ENCODE data around the gene TMEM229A.
"Not testable (repeated sequence)": the region's sequence is repeated elsewhere in the genome, so short reads cannot be mapped to it uniquely, and the experiment has no call there.

Gene TMEM229A

GRCh38 chr7:124042826-124043225 is 10.0 kb upstream of the TMEM229A start:
- TF ChIP-seq, protein P1, sequence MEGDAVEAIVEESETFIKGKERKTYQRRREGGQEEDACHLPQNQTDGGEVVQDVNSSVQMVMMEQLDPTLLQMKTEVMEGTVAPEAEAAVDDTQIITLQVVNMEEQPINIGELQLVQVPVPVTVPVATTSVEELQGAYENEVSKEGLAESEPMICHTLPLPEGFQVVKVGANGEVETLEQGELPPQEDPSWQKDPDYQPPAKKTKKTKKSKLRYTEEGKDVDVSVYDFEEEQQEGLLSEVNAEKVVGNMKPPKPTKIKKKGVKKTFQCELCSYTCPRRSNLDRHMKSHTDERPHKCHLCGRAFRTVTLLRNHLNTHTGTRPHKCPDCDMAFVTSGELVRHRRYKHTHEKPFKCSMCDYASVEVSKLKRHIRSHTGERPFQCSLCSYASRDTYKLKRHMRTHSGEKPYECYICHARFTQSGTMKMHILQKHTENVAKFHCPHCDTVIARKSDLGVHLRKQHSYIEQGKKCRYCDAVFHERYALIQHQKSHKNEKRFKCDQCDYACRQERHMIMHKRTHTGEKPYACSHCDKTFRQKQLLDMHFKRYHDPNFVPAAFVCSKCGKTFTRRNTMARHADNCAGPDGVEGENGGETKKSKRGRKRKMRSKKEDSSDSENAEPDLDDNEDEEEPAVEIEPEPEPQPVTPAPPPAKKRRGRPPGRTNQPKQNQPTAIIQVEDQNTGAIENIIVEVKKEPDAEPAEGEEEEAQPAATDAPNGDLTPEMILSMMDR (IDR thresholded peaks at IDR 0.05), result no peak
- Histone ChIP-seq H3K79me2 (no peaks in the 10 kb centered on the region), H3K9me3 (ENCODE audit: control insufficient read depth, low read length) (no peaks in the 10 kb centered on the region), H3K9ac (no peak overlapping the region), H3K27ac (no peak overlapping the region), H3K4me3 (ENCODE audit: low read depth, low read length) (no peak overlapping the region), H3K36me3 (ENCODE audit: control insufficient read depth, insufficient read depth, low read length) (no peaks in the 10 kb centered on the region), H2AFZ (no peak overlapping the region), H3K4me1 (no peaks in the 10 kb centered on the region), H3K4me2 (ENCODE audit: low read length) (no peak overlapping the region), H3K27me3 (ENCODE audit: control insufficient read depth, insufficient read depth, low read length) (no peaks in the 10 kb centered on the region)

DNA sequence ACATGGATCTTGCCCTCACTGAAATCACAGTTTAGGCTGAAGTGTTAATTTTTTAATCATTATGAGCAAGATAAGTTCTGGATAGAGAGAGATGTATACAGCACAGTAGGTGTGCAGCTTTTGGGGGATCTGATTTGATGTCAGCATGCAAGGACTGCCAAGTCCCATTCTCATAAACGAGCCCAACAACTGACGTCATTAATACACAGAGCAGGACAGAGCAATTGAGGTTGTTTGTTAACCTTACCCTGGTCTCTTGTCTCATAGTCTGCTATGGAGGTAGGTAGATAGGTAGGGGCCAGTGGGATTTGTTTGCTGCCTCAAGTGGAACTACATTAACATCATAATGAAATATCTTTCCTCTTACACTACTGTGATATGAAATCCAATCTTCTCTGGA is 8.6 kb upstream of the TMEM229A start:
- no peak overlapping the region for H2AFZ ChIP-seq
- H3K4me2 ChIP-seq (ENCODE audit: low read length), result no peak overlapping the region
- H3K79me2 ChIP-seq, result no peaks in the 10 kb centered on the region
- H3K27me3 ChIP-seq (ENCODE audit: control insufficient read depth, insufficient read depth, low read length), result no peaks in the 10 kb centered on the region
- TF ChIP-seq, protein P1 (IDR thresholded peaks at IDR 0.05), result no peak
- H3K9me3 ChIP-seq (ENCODE audit: control insufficient read depth, low read length), result no peaks in the 10 kb centered on the region
- H3K36me3 ChIP-seq (ENCODE audit: control insufficient read depth, insufficient read depth, low read length), result no peaks in the 10 kb centered on the region
- no peak overlapping the region for H3K27ac ChIP-seq
- no peak overlapping the region for H3K9ac ChIP-seq
- H3K4me1 ChIP-seq, result no peaks in the 10 kb centered on the region
- no peak overlapping the region for H3K4me3 ChIP-seq (ENCODE audit: low read depth, low read length)

GRCh38 chr7:124037902-124038301 is 5.0 kb upstream of the TMEM229A start:
- H2AFZ ChIP-seq; H3K4me3 ChIP-seq (ENCODE audit: low read depth, low read length); H3K4me2 ChIP-seq (ENCODE audit: low read length); H3K9ac ChIP-seq; H3K27me3 ChIP-seq (ENCODE audit: control insufficient read depth, insufficient read depth, low read length); H3K27ac ChIP-seq; H3K79me2 ChIP-seq; H3K36me3 ChIP-seq (ENCODE audit: control insufficient read depth, insufficient read depth, low read length); H3K4me1 ChIP-seq; H3K9me3 ChIP-seq (ENCODE audit: control insufficient read depth, low read length): not testable (repeated sequence)

- Histone ChIP-seq H3K9me3 (ENCODE audit: control insufficient read depth, low read length) (no peaks in the 10 kb centered on the region), H3K4me2 (ENCODE audit: low read length) (no peak overlapping the region), H3K79me2 (no peaks in the 10 kb centered on the region), H3K27me3 (ENCODE audit: control insufficient read depth, insufficient read depth, low read length) (no peaks in the 10 kb centered on the region), H3K36me3 (ENCODE audit: control insufficient read depth, insufficient read depth, low read length) (no peaks in the 10 kb centered on the region), H3K4me3 (ENCODE audit: low read depth, low read length) (no peak overlapping the region), H2AFZ (no peak overlapping the region), H3K27ac (no peak overlapping the region), H3K9ac (no peak overlapping the region), H3K4me1 (no peaks in the 10 kb centered on the region)
- TF ChIP-seq, protein P1 (IDR thresholded peaks at IDR 0.05), result no peak
Observed at GRCh38 chr7:124035706-124036105, 2.8 kb upstream of the TMEM229A start.

DNA sequence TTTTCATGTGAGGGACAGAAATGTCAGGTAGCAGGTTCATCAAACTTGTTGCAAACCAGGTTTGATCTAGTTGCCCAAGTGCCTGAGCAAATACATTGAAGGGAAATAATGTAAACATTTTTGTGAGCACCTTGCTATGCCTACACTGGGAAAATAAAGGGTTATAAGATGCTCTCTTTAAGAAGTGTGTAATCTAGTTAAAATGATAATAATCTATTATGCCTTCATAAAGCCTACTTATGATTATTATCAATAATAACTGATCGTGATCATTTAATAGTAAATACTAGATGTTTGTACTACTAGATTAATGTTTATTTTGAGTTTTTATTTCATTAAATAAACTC is 1.9 kb upstream of the TMEM229A start:
- Histone ChIP-seq H3K9ac (no peak overlapping the region), H3K4me3 (ENCODE audit: low read depth, low read length) (no peak overlapping the region), H3K79me2 (no peaks in the 10 kb centered on the region), H3K27me3 (ENCODE audit: control insufficient read depth, insufficient read depth, low read length) (no peaks in the 10 kb centered on the region), H3K27ac (no peak overlapping the region), H3K4me2 (ENCODE audit: low read length) (no peak overlapping the region), H3K36me3 (ENCODE audit: control insufficient read depth, insufficient read depth, low read length) (no peaks in the 10 kb centered on the region), H3K9me3 (ENCODE audit: control insufficient read depth, low read length) (no peaks in the 10 kb centered on the region), H3K4me1 (no peaks in the 10 kb centered on the region), H2AFZ (no peak overlapping the region)
- TF ChIP-seq, protein P1 (IDR thresholded peaks at IDR 0.05), result no peak
